T1000 (cell line): ENCODE results near the gene UBQLN4.

ENCODE experiments used
- DNase-seq: peaks from one replicate; lab custom pipeline; 2025; ENCODE audit warnings: mixed read lengths; lab: John Stamatoyannopoulos, UW

The UBQLN4 gene

DNA sequence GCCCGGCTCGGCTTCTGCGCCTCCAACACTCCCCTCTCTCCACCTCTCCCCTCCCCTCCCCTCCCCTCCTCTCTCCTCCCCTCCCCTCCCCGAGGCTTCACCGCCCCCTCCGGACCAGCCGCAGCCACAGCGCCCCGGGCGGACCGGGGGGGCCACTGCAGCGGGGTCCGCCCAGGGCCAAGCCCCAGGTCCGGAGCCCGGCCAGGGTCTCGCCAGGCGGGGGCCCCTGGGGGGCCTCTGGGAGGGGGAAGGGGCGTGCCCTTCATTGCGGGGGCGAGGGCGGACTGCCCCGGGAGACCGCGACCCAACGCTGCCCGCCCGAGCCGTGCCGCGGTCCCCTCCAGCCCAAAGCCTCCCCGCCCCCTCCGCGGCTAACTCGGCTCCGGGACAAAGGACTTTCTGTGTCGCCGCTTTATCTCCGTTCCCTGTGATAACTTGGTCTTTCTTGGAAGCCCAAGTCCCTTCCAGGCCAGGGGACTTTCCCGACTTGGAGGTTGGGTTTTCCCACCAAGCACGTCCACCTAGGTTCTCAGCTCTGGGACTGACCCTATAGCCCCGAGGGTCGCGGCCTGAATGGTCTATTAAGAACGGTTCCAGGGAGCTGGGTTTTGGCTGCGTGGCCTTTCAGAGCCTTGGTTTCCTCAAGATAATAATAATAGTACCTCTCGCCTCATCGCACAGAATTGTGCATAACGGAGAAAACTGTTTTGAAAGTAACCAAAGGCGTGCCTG is at the start of gene UBQLN4:
TSS of gene UBQLN4 (minus strand) at position 31 of the 732 bp plus-strand sequence. CDS start 97 bp downstream, outside the sequence.
- DNase-seq: peak; percentile 73

DNA sequence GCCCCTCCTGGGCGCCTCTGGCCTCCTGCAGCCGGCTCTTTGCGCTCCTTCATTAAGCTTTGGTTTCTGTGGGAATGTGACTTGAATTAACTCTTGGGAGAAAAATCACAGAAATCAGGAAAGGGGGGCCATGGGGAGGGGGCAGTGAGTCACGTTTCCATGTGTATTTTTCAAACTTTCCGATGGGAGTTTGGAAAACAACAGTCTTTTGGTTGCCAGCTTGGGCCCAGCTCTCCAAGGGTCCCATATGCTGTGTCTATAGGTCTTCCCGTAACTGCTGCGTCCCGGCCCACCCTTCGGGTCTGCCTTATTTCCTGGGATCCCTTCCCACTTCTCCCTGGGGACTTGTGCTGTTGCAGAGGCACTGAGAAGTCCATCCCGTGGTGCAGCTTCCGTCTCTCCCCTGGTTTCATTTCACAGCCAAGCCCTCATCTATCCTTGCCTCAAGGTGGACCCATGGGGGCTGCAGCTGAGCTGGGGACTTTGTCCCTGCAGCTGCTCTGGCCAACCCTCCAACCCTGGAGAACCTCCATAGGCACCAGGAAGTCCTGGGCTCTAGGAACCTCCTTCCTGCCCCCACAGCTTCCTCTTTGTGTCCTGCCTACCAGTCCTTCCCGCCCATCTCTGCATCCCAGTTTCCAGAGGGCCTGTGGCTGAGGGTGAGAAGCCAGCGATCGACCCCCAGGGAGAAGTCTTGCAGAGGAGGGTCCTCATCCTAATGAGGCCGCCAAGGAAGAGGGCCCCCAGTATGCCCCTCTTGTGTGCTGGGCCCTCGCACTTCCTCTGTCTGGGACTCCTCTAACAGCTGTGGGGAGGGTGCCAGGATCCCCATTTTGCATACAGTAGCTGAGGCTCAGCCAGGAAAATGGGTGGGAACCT is 49.3 kb upstream of the UBQLN4 start:
- DNase-seq: no peak

DNA sequence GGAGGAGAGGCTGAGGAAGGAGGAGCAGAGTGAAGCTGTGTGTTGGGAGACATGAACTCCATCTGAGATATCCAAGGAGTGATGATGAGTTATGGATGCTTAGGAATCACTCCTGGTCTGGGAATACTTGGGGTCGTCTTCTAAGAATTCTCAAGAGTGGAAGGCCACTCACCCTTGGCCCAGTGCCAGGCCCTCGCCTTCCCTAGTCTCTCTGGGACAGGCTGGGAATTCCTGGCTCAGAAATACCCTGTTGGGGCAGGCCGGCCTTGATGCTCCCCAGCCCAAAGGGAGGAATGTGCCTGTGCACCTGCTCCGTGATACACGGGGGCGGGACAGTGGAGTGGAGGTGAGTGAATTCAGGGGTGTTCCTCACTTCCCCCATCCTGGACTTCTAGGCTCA is 48.3 kb upstream of the UBQLN4 start:
- DNase-seq: no peak

DNA sequence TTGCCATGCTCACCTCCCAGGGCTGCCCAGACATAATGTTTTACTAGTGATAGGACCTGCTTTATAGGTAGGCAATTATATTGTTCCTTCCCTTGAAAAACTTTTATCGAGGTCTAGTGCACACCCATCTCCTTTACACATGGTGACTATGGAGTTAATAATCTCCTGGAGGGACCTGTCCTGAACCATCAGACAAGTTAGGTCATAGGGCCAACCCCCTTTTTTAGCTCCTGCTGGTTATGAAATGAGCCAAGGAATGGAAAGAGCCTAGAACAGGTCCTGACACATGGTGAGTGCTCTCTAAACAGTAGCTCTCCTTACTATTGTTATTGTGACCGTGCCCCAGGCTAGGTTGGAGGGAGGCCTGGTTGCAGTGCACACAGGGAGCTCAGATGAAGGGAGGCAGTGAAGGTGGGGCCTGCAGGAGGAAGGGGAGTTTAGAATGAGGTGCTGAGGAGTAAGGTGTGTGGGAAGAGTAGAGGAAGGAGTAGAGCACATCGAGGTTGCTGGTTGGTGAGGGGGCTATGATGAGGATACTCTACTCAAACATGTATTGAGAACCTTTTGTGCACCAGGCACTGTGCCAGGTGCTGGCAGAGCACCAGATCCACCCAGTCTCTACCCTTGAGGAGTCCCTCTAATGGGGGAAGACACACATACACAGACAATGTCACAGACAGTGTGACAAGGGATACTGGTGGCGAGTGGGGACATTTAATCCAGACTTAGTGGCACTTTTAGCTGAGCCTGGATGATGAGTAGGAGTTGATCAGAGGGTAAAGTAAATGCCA is 46.8 kb upstream of the UBQLN4 start:
- no peak for DNase-seq

DNA sequence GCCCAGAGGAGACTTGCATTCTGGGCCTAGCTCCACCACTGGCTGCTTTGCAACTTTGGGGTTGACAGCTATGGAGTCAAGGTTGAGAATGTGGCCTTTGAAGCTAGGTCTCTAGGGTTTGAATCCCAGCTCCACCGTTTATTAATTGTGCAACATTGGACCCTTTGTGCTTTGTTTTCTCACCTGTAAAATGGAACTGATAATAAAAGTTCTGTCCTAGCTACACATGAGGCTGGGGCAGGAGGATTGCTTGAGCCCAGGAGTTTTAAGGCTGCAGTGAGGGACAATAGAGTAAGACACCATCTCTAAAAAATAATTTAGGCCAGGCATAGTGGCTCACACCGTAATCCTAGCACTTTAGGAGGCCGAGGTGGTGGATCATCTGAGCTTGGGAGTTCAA is 45.7 kb upstream of the UBQLN4 start:
- no peak for DNase-seq

DNA sequence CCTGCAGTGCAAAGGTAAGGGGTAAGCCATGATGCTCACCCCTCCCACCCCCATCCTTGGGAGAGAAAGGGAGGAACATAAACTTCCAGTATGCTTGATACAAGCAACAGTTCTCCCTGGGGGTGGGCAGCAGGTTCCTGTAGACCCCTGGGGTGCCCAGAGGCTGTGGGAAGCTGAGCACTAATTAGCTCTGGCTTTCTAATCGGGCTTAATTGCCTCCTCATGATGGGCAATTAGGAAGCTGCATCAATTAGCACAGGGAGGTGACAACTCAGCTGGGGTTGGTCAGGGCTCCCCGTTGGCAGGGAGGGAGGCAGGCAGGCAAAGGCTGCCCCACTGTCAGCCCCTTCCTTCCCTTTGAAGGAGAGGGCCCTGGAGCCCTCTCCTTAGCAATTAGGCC is 45.2 kb upstream of the UBQLN4 start:
- no peak for DNase-seq

DNA sequence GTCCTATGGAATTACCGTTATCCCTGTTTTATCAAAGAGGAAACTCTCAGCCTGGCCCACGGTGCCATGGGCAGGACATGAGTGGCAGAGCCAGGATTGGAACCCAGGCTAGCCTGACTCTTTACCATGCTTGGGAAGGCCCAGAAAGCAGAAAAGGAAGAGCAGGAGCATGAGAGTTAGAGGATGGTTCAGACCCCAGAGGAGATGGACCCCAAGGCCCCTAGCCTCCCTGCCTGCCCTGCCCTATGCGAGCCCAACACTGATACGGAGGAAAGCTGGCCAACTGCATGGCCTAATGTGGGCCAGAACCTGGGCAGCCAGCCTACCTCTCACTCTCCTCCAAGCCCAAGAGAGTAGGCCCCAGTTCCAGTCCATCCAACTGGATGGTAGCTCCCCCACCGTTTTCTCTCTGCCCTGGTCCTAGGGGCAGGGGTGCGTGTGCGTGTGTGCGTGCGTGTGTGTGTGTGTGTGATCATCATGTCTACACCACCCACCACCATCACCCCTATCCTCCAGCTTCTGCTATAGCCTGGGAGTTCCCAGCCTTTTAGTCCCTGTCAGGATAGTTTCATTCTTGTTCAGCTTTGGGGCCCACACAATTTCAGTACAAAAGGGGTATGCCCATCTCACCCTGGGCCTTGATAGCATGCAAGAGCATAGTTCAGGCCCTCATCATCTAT is 44.0 kb upstream of the UBQLN4 start:
- DNase-seq: no peak

DNA sequence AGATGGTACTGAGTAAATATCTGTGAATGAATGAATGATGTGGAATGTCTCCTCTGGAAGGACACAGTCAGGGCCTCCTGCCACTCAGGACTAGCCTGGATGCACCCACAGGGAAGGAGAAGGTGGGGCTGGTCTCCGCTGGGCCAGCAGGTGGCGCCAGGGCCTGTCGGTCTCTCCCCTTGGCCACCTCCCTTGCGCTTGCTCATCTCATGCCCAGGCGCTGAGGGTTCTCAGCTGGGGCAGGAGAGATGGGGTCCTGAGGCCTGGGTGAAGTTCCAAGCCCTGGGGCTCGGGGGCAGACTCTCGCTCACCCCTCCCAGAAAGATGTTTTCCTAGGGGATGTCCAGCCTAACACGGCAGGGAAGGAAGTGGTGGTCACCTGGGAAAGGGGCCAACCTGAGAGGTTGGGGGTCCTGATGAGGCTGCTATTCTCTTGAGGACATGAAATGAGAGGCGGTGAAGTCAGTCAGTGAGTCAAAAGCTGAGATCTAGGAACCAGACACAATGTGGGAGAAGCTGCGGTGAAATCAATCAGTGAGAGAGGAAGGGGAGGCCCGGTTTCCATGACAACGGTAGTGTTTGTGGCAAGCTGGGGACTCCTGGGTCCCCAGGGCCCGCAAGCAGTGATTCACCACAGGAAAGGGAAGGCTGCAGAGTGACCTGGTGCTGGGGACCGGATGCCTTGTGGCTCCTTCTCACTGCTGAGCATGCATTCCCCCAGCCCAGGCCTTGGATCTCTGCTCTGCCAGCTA is 43.2 kb upstream of the UBQLN4 start:
- peak; percentile 83 for DNase-seq

DNA sequence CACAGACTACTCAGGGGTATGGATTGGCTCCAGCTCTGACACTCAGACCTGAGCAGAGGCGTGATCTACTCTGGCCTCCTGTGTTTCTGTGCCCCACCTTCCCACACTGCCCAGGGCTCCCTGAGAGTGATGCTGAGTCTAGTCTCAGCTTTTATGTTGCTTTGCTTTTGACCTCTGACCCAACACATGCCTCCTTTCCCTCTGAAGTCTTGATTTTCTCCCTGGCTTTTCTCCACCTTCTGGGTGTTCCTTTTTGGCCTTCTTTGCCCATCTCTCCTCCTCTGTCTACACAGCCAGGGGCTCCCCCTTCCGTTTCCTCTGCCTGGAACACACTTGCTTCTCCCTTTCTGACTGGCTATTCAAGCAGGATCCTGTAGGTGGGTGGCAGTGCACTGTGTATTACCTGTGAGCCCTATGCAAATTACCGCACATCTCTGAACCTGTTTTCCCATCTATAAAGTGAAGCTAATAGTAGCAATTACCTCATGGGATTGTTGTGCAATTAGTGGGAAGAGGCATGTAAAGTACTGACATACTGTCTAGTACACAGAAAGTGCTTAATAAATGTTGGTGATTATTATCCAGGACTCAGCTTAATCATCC is 42.4 kb upstream of the UBQLN4 start:
- DNase-seq: no peak

DNA sequence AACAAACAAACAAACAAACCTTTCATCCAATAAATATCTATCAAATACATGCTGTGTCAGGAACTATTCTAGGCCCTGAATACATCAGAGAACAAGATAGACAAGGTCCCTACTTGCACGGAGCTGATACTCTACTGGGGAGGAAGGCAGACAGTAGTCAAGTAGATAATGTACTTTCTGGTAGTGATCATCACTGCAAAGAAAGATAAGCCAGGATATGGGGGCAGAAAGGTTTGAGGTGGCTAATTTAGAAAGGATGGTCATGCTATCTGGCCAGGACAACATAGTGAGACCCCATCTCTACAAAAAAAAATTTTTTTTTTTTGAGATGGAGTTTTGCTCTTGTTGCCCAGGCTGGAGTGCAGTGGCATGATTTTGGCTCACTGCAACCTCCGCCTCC is 38.0 kb upstream of the UBQLN4 start:
- DNase-seq: no peak

DNA sequence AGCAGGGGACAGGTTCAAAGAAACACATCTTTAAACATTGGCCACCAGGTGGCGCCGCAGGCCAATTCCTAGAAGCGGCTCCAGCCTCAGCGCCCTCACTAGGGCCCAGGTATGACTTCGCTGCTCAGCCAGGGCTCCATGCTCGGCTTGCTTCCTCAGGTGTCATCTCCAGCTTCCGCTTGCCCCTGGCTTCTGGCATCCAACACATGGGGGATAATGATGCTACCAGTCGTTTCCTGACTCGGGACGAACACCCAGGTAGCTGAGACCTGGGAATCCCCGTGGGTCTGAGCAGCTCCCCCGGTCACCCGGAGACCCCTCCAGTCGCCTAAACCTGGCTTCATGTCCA is 37.2 kb upstream of the UBQLN4 start:
- DNase-seq: peak; percentile 50

DNA sequence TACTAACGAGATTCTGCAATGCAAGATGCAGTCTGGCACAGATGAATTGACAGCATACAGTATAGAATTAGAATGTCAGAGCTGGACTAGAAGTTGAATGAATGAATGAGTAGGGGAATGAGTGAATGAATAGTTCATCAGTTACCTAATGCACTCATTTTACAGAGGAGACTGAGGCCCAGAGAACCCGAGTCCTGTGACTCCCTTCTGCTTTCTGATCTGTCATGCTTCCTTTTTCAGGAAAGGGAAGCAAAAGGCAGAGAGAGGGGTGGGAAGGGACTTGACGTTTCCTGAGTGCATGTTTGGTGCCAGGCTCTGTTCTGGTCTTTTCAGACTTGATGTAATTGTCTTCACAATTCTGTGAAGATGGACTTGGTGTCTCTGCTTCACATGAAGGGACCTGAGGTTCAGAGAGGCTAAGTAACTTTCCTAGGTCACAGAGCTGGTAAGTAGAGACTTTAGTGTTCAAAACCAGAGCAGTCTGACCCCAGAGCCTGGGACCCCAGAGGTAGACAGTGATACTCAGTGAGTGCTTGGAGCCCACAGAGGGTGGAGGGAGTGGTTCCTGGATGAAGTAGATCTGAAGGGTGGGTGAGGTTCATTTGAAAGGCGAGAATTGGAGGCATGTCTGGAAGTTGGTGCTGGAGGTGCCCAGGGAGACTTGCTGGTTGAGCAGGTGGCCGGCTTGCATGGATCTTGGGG is 36.7 kb upstream of the UBQLN4 start:
- DNase-seq: no peak

DNA sequence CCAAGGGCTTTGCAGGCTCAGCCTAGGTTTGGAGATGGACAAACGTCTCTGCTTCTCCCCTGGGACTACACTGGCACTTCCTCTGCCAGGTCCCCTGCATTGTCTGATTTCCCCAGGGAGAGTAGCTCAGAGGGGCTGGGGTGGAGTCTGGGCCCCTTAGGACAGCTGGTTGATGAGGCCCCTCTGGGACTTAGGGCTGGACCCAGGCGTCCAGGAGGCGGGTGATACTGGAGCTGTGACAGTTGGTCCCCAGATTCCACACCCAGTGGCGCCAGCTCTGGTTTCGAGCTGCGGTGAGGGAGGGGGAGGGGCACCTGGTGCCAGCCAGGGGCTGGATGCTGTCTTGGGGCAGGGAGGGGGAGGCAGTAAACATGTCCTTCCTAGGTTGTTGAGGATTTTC is 36.1 kb upstream of the UBQLN4 start:
- no peak for DNase-seq

DNA sequence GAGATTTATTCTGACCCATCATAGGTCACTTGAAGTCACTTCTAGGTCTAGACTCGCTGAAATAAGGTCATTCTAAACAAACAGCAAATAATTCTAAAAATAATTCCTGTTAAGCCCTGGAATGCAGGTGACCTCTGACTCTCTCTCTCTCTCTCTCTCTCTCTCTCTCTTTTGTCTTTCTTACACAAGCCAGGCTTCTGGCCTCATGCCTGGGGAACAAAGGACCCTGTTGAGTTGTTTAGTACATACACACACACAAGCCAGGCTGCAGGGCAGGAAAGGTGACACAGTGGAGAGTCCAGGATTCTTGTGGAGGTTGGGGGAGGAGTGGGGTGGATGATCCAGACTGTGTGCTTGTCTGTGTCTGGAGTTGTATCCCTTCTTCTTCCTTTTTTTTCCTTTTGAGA is 32.7 kb upstream of the UBQLN4 start:
- no peak for DNase-seq

DNA sequence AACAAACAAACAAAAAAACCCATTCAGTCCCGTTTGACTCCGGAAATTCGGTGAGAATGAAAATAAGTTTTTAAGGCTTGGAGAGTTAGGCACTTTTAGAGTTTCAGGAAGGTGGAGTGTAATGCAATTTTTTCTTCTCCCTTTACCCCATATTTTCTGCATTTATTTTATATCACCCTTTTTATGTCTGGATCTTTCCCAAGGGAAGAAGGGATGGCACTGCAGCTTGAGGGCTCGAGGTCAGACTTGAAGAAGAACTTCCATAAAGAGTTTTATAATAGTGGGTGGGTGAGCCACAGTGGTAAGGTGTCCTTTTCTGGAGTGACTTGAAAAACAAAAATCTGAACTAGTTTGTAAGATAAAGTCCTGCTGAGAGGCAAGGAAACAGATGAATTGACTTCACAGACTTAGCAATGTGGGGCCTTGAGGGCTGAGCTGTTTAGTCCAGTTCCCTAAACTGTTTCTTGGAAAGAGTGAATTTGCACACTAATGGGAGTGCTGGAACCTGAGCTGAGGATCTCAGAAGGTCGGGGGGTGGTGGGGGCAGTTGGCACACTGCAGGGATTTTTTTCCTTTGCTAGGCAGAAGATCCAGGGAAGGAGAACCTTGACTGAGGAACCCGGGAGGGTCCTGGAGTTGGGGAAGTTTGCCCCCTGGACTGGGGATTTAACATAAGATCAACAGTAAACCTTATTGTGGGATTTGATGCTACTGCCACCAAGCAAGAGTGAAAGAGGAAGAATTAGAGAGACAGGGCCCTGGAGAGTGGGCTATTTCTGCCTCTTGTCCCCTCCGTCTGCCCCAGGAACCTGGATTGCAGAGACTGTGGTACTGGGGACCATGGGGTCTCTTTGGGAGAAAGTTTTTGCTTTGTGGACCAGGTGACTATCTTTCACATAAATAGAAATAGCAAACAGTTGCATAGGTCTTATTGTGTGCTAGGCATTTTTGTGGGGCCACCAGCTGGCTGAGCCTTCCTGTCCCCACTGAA is 30.5 kb upstream of the UBQLN4 start:
- no peak for DNase-seq

DNA sequence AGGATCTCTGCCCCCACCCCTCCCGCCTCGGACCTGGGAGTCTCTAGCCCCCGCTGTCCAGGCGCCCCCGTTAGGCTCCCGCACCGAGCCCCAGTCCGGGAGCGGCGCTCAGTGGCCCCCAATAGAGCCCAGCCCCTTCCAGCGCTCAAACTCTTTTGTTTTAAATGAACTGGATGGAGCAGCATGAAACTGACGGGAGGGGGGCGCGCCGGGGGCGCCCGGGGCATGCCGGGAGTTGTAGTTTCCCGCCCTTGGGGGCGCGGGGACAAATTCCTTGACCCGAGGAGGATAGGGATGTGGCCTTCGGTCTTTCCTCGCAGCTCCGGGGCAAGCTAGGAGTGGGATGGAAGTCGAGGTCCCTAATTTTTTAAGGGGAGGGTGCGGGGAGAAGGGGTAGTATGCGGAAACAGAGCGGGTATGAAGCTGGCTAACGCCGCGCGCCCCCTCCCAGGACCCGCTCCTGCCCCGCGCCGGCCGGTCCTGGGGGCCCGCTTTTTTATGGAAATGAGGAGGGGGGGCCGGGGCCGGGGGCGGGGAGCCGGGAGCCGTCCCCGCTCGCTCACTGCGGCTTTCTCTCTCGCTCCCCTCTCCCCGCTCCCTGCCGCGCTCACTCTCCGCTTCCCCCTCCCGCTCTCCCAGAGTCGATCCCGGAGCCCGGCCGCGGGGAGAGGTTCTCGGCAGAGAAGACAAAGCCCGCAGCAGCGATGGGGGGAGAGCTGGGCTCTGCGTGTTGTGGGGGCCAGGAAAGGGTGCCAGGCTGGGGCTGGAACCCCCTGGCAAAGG is 28.9 kb upstream of the UBQLN4 start, which contains the start of gene MEX3A:
TSS of gene MEX3A (minus strand) at position 157 of the 783 bp plus-strand sequence. CDS start 467 bp downstream, outside the sequence.
- DNase-seq: peak; percentile 44

DNA sequence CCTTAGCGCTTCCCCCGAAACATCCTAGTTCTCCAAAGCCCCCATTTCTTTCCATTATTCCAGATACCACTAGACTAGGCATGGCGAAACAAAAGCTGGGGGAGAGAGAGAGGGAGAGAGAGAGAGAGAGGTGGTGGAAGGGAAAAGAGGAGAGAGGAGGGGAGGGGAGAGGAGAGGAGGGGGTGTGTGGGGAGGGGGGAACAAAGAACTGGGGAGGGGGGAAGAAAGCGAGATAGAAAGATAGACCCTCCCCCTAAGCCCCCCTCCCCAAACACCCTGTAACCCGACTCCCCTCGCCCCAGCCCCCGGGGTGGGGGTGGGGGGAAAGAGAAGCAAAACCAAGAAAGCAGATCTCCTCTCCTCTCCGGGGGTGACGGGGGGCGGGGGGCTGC is 28.3 kb upstream of the UBQLN4 start:
- DNase-seq: no peak
